Lower leg skin (tissue), 4 donors: ENCODE results near the gene DENND1B. TPM values are rescaled to one million over a fixed set of nuclear protein-coding genes. Genes with fewer than 3 reads are reported as not detected.

Source experiments
- DNase-seq, 2 donors: peaks; one replicate each; pipeline ENCODE4 v3.0.0-alpha.2; 2019; ENCODE audit warnings: low spot score in 2 of 2
- H3K4me3 ChIP-seq: fragments of 200-600 bp; sonication (generic); 2 replicates; pipeline ENCODE4 v1.5.1; 2017; ENCODE audit warnings: mild to moderate bottlenecking, low read depth; ENCODE audit not compliant: poor library complexity, severe bottlenecking
- CTCF ChIP-seq, 3 donors: fragments of 450-650 bp; IDR thresholded peaks; one replicate each; pipeline ENCODE4 v1.5.1; 2016; ENCODE audit warnings: antibody characterized with exemption in 3 of 3, mild to moderate bottlenecking in 3 of 3, moderate library complexity in 2 of 3
- POLR2A ChIP-seq, 2 donors: fragments of 450-650 bp; IDR thresholded peaks; one replicate each; pipeline ENCODE4 v1.6.1; 2016 to 2017; ENCODE audit warnings: antibody characterized with exemption in 2 of 2, mild to moderate bottlenecking in 1 of 2, moderate library complexity in 1 of 2
- WGBS, 2 donors: methylation state at CpG; one replicate each; pipeline ENCODE4 v1.1.5; 2018; 5-methylcytosine and 5-hydroxymethylcytosine counted together
- intact Hi-C: fragments of 100-400 bp; cut with DNase I; formaldehyde crosslinking; loops from one replicate; pipeline ENCODE4 v1.15.0; 2023; ENCODE audit warnings: low total_unique reads
- total RNA-seq, 4 donors: library from RNA; depleted of rRNA; stranded (reverse); fragments of >200 nt; gene quantifications; one replicate each; pipeline ENCODE4 v1.1.0, GENCODE V29; 2016

Gene DENND1B
- total RNA-seq, 4 donors from 2014 or later, result 5.5 to 12.4 (median 7.2) TPM

DNA sequence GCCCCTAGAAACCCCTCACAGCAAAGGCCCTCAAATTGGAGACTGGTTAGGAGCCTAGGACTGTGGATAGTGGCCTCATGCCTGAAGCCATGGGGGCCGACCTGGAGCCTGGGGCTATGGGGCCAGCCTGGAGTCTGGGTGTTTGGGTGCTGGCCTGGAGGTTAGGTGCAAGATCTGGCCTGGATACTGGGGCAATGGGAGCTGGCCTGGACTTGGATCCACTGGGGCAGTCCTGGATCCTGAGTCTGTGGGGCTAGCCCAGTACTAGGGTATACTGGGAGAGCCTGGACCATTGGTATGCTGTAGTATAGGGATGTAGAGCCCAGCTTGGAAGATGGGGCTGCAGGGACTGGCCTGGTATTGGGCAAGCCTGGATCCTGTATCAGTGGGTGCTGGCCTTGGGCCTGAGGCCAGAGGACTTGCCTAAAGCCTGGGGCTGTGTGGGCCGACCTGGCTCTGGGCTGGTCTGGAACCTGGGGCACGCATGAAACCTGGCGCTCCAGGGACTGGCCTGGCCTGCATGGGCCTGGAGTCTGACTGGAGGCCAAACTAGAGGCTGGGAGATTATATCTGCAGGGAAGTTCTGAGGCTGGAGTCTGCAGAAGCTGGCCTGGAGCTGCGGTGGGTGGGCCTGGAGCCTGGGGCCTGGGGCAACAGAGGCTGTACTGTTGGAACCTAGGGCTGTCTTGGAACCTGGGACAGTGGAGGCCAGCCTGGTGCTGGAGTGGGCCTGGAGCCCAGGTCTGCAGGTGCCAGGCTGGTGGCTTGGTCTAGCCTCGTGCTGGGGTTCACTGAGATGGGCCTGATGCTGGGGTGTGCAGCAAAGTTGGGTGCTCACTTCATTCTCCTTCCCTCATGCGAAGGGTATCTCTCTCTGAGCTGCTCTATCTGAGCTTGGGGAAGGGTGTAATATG lies 12.6 kb upstream of the DENND1B start:
- no peak for DNase-seq
- intact Hi-C loops, result no loop called here
- TF ChIP-seq CTCF (IDR thresholded peaks at IDR 0.05) (no peak), POLR2A (IDR thresholded peaks at IDR 0.05) (no peak)
- no peak overlapping the region for H3K4me3 ChIP-seq
- WGBS, 2 donors, result 75 to 91% methylated on average over 3 to 6 of the region's 7 CpGs

DNA sequence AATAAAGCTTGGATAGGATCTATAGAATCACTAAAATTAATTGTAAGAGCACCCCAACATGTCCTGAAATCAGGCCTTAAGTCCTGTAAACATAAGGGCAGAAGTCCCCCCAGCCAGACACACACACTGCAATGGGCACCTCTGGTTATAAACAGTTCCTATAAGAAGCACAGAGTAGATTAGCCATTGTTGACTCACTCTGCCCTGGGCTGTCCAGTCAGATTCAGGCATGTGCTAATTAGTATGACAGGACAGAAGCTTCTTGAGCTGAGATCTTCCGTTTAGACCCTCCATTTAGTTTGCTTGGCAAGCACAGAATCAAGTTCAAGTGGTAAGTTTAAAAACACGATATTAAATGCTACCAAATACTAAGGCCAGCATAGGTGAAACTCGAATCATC lies 11.8 kb upstream of the DENND1B start:
- WGBS, 2 donors, result 70 to 86% methylated on average over 3 of the region's 3 CpGs
- no peak overlapping the region for H3K4me3 ChIP-seq
- no peak for DNase-seq
- intact Hi-C loops, result no loop called here
- no peak for TF ChIP-seq POLR2A (IDR thresholded peaks at IDR 0.05)
- no peak for TF ChIP-seq CTCF (IDR thresholded peaks at IDR 0.05)

DNA sequence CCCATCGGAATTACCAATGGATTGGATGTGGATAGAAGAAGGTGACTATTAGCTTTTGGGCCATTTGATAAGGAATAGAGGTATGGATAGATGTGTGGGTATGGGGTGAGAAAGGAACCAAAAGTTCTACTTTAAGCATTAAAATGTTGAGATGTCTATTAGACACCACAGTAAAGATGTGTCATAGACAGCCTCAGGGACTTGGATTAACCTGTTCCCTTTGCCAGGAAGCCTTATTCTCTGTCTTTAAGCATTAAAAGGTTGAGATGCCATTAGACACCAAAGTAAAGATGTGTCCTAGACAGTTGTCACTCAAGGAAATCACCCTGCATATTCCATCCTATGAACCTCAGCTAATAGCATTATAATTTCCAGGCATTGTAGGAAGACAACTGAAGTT lies 11.0 kb upstream of the DENND1B start:
- H3K4me3 ChIP-seq, result no peak overlapping the region
- intact Hi-C loops, result no loop called here
- TF ChIP-seq POLR2A (IDR thresholded peaks at IDR 0.05) (no peak), CTCF (IDR thresholded peaks at IDR 0.05) (no peak)
- 96 to 100% methylated on average over 1 of the region's 1 CpG for WGBS, 2 donors
- DNase-seq, result no peak

- intact Hi-C loops, result no loop called here
- H3K4me3 ChIP-seq, result no peak overlapping the region
- WGBS, 2 donors, result 22 to 52% methylated on average over 1 of the region's 1 CpG
- DNase-seq, result no peak
- TF ChIP-seq CTCF (IDR thresholded peaks at IDR 0.05) (no peak), POLR2A (IDR thresholded peaks at IDR 0.05) (no peak)
Observed at GRCh38 chr1:197783510-197783948, 8.2 kb upstream of the DENND1B start.

DNA sequence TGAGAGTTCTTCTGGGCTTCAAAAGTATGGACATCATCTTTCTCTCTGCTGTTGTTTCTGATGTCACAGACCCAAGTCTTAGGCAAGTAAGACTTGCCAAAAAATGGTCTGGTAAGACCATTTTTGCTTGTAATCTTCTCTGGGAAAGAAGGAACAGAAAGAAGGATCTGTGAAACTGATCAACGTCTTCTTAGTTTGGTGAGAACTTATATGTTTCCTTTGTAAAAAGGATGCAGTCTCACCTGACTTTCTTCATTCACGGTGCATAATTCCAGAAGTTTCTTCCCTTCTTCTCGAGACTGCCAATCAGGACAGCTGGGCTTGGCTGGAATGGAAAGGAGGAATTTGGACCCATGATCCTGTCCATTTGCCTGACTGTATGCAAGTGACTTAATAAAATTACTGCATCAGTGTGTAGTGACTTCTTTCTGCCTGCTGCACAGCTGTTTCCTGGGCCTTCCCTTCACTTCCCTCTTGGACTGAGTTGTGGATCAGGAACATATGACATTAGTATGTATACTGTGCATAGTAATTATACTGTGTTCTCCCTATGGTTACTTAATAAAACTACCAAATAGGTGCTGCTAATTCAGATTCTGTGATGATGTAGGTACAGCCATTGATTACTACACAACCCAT lies 7.6 kb upstream of the DENND1B start:
- 70 to 72% methylated on average over 3 of the region's 3 CpGs for WGBS, 2 donors
- TF ChIP-seq POLR2A (IDR thresholded peaks at IDR 0.05) (no peak), CTCF (IDR thresholded peaks at IDR 0.05) (no peak)
- no peak for DNase-seq
- intact Hi-C loops, result no loop called here
- H3K4me3 ChIP-seq, result no peak overlapping the region
